ENCODE measurements around the gene TSHZ2.

DNA sequence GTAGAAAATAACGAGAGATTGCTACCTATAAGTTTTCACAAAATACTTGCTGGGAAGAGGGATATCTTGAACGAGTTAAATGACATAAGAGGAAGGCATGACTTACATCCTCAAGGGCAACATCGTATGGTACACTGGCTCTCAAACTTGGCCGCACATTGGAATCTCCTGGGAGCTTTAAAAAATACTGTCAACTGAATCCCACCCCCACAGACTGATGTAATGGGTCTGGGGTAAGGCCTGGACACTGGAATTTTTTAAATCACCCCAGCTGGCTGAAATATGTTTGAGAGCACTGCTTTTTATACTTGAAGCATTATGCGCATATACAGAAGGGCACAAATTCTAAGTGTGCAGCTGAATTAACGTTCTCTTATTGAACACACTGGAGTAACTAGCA is 8.0 kb upstream of the TSHZ2 start:
- TF ChIP-seq EP300 (conservative IDR thresholded peaks at IDR 0.05; ENCODE audit: poor library complexity, severe bottlenecking) (no peak), SMC3 (conservative IDR thresholded peaks at IDR 0.05; ENCODE audit: poor library complexity) (no peak), RAD21 (conservative IDR thresholded peaks at IDR 0.05) (no peak), EZH2 (IDR thresholded peaks at IDR 0.05; ENCODE audit: borderline replicate concordance, insufficient read depth, low read length, poor library complexity, severe bottlenecking) (no peak)
- TF ChIP-seq, protein P1, sequence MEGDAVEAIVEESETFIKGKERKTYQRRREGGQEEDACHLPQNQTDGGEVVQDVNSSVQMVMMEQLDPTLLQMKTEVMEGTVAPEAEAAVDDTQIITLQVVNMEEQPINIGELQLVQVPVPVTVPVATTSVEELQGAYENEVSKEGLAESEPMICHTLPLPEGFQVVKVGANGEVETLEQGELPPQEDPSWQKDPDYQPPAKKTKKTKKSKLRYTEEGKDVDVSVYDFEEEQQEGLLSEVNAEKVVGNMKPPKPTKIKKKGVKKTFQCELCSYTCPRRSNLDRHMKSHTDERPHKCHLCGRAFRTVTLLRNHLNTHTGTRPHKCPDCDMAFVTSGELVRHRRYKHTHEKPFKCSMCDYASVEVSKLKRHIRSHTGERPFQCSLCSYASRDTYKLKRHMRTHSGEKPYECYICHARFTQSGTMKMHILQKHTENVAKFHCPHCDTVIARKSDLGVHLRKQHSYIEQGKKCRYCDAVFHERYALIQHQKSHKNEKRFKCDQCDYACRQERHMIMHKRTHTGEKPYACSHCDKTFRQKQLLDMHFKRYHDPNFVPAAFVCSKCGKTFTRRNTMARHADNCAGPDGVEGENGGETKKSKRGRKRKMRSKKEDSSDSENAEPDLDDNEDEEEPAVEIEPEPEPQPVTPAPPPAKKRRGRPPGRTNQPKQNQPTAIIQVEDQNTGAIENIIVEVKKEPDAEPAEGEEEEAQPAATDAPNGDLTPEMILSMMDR (IDR thresholded peaks at IDR 0.05; ENCODE audit: poor library complexity, severe bottlenecking): no peak
